OCI-LY3 (cell line): ENCODE data around the gene ZACN.

Experiments
- CTCF ChIP-seq: fragments of 200-600, 300-600 bp; sonication (generic); IDR thresholded peaks from 2 replicates; pipeline ENCODE4 v1.5.1; 2014; ENCODE audit warnings: antibody characterized with exemption, low read length, low read depth
- EZH2phosphoT487 ChIP-seq: fragments of 200-600 bp; shearing (Covaris generic); IDR thresholded peaks from 2 replicates; pipeline ENCODE4 v1.6.1; 2018; ENCODE audit warnings: antibody characterized with exemption, mixed run types, low read depth

- TF ChIP-seq CTCF: no peak
- no peak for TF ChIP-seq EZH2phosphoT487
Measured at GRCh38 chr17:76131692-76132573, 53.0 kb downstream of the ZACN start.
